HEK293 (cell line): ENCODE measurements around the gene HERC3.
A peak's percentile ranks its signal among the peaks of the same experiment; 100 is the strongest.

Source experiments
- CTCF ChIA-PET: fragments of 350-600 bp; formaldehyde crosslinking; extraction: SDS; loops from one replicate; lab custom pipeline; 2021; ENCODE audit warnings: antibody characterized with exemption; lab: Yijun Ruan, JAX
- POLR2A ChIA-PET: fragments of 300-600 bp; formaldehyde crosslinking; extraction: SDS; loops from one replicate; lab custom pipeline; 2020; ENCODE audit warnings: antibody characterized with exemption, inconsistent platforms; lab: Yijun Ruan, JAX
- H3K27ac ChIP-seq: fragments of 200-500 bp; sonication (Bioruptor generic); 2 replicates; pipeline ENCODE4 v1.5.1; 2014; ENCODE audit warnings: low read depth, low read length, control low read depth, inconsistent platforms; ENCODE audit errors: extremely low read depth
- H3K36me3 ChIP-seq, 2 experiments: fragments of 200-500 bp in 1 of 2; sonication (Bioruptor generic) in 1 of 2; 1 replicate in 1 of 2; 2 replicates in 1 of 2; pipeline ENCODE4 v1.5.1; 2014 to 2017; ENCODE audit warnings: inconsistent platforms in 2 of 2, low read length in 2 of 2; ENCODE audit not compliant: control insufficient read depth in 2 of 2, insufficient read depth in 1 of 2
- H3K4me1 ChIP-seq: fragments of 200-500 bp; sonication (Bioruptor generic); 2 replicates; pipeline ENCODE4 v1.5.1; 2014; ENCODE audit warnings: mild to moderate bottlenecking, low read length, inconsistent platforms; ENCODE audit not compliant: control insufficient read depth, insufficient read depth
- H3K4me3 ChIP-seq: 2 replicates; pipeline ENCODE4 v1.5.1; 2011; ENCODE audit warnings: low read depth, mild to moderate bottlenecking, control low read depth, low read length, moderate library complexity
- H3K9me3 ChIP-seq: fragments of 200-500 bp; sonication (Bioruptor generic); 2 replicates; pipeline ENCODE4 v1.5.1; 2014; ENCODE audit warnings: low read depth, low read length, inconsistent platforms; ENCODE audit not compliant: control insufficient read depth, insufficient read depth
- HOXC10 ChIP-seq: sonication (generic); formaldehyde crosslinking; IDR thresholded peaks from 2 replicates; pipeline ENCODE4 v1.8.1; 2023; ENCODE audit warnings: mild to moderate bottlenecking, missing genetic modification reagents
- KLF9 ChIP-seq: fragments of 450-650 bp; formaldehyde crosslinking; IDR thresholded peaks from 2 replicates; pipeline ENCODE4 v1.5.1; 2016; ENCODE audit warnings: missing biosample characterization, missing genetic modification characterization, low read depth
- OSR2 ChIP-seq: fragments of 450-650 bp; formaldehyde crosslinking; IDR thresholded peaks from 2 replicates; pipeline ENCODE4 v1.5.1; 2016; ENCODE audit warnings: missing biosample characterization, missing genetic modification characterization
- PRDM1 ChIP-seq: fragments of 450-650 bp; formaldehyde crosslinking; IDR thresholded peaks from 2 replicates; pipeline ENCODE4; 2016; ENCODE audit warnings: missing biosample characterization, missing genetic modification characterization
- PRDM6 ChIP-seq: fragments of 450-650 bp; formaldehyde crosslinking; IDR thresholded peaks from 2 replicates; pipeline ENCODE4 v1.5.1; 2017; ENCODE audit warnings: missing biosample characterization, missing genetic modification characterization
- YY2 ChIP-seq: fragments of 450-650 bp; formaldehyde crosslinking; IDR thresholded peaks from 2 replicates; pipeline ENCODE4 v1.5.1; 2016; ENCODE audit warnings: missing biosample characterization, missing genetic modification characterization
- ZBTB17 ChIP-seq: fragments of 450-650 bp; formaldehyde crosslinking; IDR thresholded peaks from 2 replicates; pipeline ENCODE4 v1.5.1; 2016; ENCODE audit warnings: missing biosample characterization, missing genetic modification characterization
- ZBTB48 ChIP-seq: fragments of 450-650 bp; formaldehyde crosslinking; IDR thresholded peaks from 2 replicates; pipeline ENCODE4 v1.5.1; 2016; ENCODE audit warnings: missing biosample characterization, missing genetic modification characterization
- ZFP3 ChIP-seq: fragments of 450-650 bp; formaldehyde crosslinking; IDR thresholded peaks from 2 replicates; pipeline ENCODE4 v1.5.1; 2016; ENCODE audit warnings: low read depth, missing biosample characterization, missing genetic modification characterization
- ZIC2 ChIP-seq: fragments of 450-650 bp; formaldehyde crosslinking; IDR thresholded peaks from 2 replicates; pipeline ENCODE4 v1.5.1; 2016; ENCODE audit warnings: missing biosample characterization, missing genetic modification characterization
- ZNF157 ChIP-seq: fragments of 450-650 bp; formaldehyde crosslinking; IDR thresholded peaks from 2 replicates; pipeline ENCODE4 v1.5.1; 2016; ENCODE audit warnings: missing biosample characterization, missing genetic modification characterization
- ZNF292 ChIP-seq: fragments of 450-650 bp; formaldehyde crosslinking; IDR thresholded peaks from 2 replicates; pipeline ENCODE4 v1.5.1; 2016; ENCODE audit warnings: low read depth, missing biosample characterization, missing genetic modification characterization, borderline replicate concordance
- ZNF416 ChIP-seq: fragments of 450-650 bp; formaldehyde crosslinking; IDR thresholded peaks from 2 replicates; pipeline ENCODE4 v1.5.1; 2016; ENCODE audit warnings: missing biosample characterization, missing genetic modification characterization
- ZNF48 ChIP-seq: fragments of 450-650 bp; formaldehyde crosslinking; IDR thresholded peaks from 2 replicates; pipeline ENCODE4 v1.5.1; 2016; ENCODE audit warnings: missing biosample characterization, missing genetic modification characterization
- ZNF530 ChIP-seq: fragments of 450-650 bp; formaldehyde crosslinking; IDR thresholded peaks from 2 replicates; pipeline ENCODE4 v1.5.1; 2016; ENCODE audit warnings: low read depth, missing biosample characterization, missing genetic modification characterization
- ZNF623 ChIP-seq: fragments of 450-650 bp; formaldehyde crosslinking; IDR thresholded peaks from 2 replicates; pipeline ENCODE4 v1.5.1; 2016; ENCODE audit warnings: missing biosample characterization, missing genetic modification characterization
- ZNF626 ChIP-seq: fragments of 450-650 bp; sonication (Bioruptor Pico); formaldehyde crosslinking; IDR thresholded peaks from 2 replicates; pipeline ENCODE4 v1.5.1; 2018; ENCODE audit warnings: missing biosample characterization, missing genetic modification characterization, inconsistent platforms
- ZNF660 ChIP-seq: fragments of 450-650 bp; IDR thresholded peaks from 2 replicates; pipeline ENCODE4 v1.5.1; 2018; ENCODE audit warnings: missing biosample characterization, mild to moderate bottlenecking, missing genetic modification characterization
- ZNF76 ChIP-seq: fragments of 450-650 bp; formaldehyde crosslinking; IDR thresholded peaks from 2 replicates; pipeline ENCODE4; 2016; ENCODE audit warnings: low read depth, missing biosample characterization, missing genetic modification characterization, borderline replicate concordance
- ZNF791 ChIP-seq: fragments of 450-650 bp; formaldehyde crosslinking; IDR thresholded peaks from 2 replicates; pipeline ENCODE4 v1.5.1; 2016; ENCODE audit warnings: missing biosample characterization, missing genetic modification characterization
- ZNF830 ChIP-seq: fragments of 450-650 bp; IDR thresholded peaks from 2 replicates; pipeline ENCODE4 v1.5.0; 2018; ENCODE audit warnings: missing biosample characterization, missing genetic modification characterization, low read depth, mild to moderate bottlenecking, moderate library complexity
- ZSCAN18 ChIP-seq: fragments of 450-650 bp; formaldehyde crosslinking; IDR thresholded peaks from 2 replicates; pipeline ENCODE4 v1.5.1; 2016; ENCODE audit warnings: missing biosample characterization, missing genetic modification characterization
- TF ChIP-seq, protein P1 (sequence below): fragments of 450-650 bp; formaldehyde crosslinking; IDR thresholded peaks from 2 replicates; pipeline ENCODE4 v1.5.1; 2016; ENCODE audit warnings: missing biosample characterization, missing genetic modification characterization, borderline replicate concordance
- TF ChIP-seq, protein P2 (sequence below): fragments of 450-650 bp; formaldehyde crosslinking; IDR thresholded peaks from 2 replicates; pipeline ENCODE4 v1.5.1; 2017; ENCODE audit warnings: missing biosample characterization, missing genetic modification characterization

Gene HERC3

DNA sequence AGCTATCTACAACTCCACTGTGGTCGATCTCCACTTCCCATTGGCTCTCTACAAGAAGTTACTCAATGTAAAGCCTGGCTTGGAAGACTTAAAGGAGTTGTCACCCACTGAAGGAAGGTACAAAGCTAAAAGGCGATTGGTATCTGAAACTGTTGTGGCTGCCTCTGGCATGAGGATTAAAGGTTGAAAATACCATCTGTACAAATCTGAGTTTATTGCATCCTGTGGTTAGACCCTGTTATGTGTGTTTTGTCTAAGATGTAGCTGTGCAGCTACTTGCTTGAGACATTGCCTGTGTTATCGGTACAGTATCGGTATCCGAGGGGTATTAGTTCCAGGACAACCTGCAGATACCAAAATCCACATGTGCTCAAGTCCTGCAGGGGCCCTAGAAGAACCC, 88.9 kb downstream of the HERC3 start (continued):
- TF ChIP-seq, protein P1, sequence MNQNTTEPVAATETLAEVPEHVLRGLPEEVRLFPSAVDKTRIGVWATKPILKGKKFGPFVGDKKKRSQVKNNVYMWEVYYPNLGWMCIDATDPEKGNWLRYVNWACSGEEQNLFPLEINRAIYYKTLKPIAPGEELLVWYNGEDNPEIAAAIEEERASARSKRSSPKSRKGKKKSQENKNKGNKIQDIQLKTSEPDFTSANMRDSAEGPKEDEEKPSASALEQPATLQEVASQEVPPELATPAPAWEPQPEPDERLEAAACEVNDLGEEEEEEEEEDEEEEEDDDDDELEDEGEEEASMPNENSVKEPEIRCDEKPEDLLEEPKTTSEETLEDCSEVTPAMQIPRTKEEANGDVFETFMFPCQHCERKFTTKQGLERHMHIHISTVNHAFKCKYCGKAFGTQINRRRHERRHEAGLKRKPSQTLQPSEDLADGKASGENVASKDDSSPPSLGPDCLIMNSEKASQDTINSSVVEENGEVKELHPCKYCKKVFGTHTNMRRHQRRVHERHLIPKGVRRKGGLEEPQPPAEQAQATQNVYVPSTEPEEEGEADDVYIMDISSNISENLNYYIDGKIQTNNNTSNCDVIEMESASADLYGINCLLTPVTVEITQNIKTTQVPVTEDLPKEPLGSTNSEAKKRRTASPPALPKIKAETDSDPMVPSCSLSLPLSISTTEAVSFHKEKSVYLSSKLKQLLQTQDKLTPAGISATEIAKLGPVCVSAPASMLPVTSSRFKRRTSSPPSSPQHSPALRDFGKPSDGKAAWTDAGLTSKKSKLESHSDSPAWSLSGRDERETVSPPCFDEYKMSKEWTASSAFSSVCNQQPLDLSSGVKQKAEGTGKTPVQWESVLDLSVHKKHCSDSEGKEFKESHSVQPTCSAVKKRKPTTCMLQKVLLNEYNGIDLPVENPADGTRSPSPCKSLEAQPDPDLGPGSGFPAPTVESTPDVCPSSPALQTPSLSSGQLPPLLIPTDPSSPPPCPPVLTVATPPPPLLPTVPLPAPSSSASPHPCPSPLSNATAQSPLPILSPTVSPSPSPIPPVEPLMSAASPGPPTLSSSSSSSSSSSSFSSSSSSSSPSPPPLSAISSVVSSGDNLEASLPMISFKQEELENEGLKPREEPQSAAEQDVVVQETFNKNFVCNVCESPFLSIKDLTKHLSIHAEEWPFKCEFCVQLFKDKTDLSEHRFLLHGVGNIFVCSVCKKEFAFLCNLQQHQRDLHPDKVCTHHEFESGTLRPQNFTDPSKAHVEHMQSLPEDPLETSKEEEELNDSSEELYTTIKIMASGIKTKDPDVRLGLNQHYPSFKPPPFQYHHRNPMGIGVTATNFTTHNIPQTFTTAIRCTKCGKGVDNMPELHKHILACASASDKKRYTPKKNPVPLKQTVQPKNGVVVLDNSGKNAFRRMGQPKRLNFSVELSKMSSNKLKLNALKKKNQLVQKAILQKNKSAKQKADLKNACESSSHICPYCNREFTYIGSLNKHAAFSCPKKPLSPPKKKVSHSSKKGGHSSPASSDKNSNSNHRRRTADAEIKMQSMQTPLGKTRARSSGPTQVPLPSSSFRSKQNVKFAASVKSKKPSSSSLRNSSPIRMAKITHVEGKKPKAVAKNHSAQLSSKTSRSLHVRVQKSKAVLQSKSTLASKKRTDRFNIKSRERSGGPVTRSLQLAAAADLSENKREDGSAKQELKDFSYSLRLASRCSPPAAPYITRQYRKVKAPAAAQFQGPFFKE (tag by site-specific recombination): no peak
- no peak for TF ChIP-seq ZSCAN18
- TF ChIP-seq ZNF660 (tag by site-specific recombination): no peak
- TF ChIP-seq ZFP3 (tag by site-specific recombination): no peak
- TF ChIP-seq ZNF76: no peak
- TF ChIP-seq PRDM6 (tag by site-specific recombination): no peak
- TF ChIP-seq ZNF530 (tag by site-specific recombination): no peak

DNA sequence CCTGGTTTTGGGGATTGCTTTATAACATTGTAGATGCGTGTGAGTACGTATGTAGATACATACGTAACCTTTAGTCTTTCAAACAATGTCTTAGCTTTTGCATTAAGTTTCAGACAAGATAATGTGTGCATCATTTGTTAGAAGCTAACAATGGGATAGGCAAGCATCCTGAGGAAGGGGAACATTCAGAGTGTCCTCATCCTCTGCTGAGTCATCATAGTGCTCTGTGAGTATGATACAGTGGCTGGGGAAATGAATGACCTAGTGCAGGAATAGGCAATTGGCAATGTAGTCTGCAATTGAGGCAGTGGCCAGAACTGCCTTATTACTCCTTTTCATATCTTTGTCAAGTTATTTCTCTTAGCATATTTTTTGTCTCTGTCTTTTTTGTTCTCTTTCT, 98.1 kb downstream of the HERC3 start:
- TF ChIP-seq KLF9 (tag by site-specific recombination): no peak
- peak; percentile 65 for TF ChIP-seq ZBTB17 (tag by site-specific recombination)
- TF ChIP-seq HOXC10: no peak
- TF ChIP-seq ZNF157: no peak
- ChIA-PET CTCF (interaction anchor here (1.0 to 2.0 kb wide), 2 partner anchors 17 to 165 kb away, joined by 3 to 5 read pairs; no protein-coding TSS in a partner anchor), POLR2A (no interaction called here)
- no peaks in the 10 kb centered on the region for H3K9me3 ChIP-seq
- no peaks in the 10 kb centered on the region for H3K36me3 ChIP-seq
- H3K4me3 ChIP-seq: no peak overlapping the region
- H3K4me1 ChIP-seq: no peaks in the 10 kb centered on the region
- no peak overlapping the region for H3K27ac ChIP-seq

- Histone ChIP-seq H3K9me3 (no peaks in the 10 kb centered on the region), H3K4me3 (no peak overlapping the region), H3K27ac (no peak overlapping the region), H3K36me3 (no peaks in the 10 kb centered on the region), H3K4me1 (no peaks in the 10 kb centered on the region)
- CTCF ChIA-PET: interaction anchor here (0.5 kb wide), 1 partner anchor 154 kb away, joined by 3 read pairs; no protein-coding TSS in a partner anchor
- POLR2A ChIA-PET: no interaction called here
- TF ChIP-seq ZNF791 (tag by site-specific recombination): no peak
- TF ChIP-seq ZNF623 (tag by site-specific recombination): no peak
- no peak for TF ChIP-seq ZNF830
- no peak for TF ChIP-seq ZNF48 (tag by site-specific recombination)
- TF ChIP-seq, protein P2, sequence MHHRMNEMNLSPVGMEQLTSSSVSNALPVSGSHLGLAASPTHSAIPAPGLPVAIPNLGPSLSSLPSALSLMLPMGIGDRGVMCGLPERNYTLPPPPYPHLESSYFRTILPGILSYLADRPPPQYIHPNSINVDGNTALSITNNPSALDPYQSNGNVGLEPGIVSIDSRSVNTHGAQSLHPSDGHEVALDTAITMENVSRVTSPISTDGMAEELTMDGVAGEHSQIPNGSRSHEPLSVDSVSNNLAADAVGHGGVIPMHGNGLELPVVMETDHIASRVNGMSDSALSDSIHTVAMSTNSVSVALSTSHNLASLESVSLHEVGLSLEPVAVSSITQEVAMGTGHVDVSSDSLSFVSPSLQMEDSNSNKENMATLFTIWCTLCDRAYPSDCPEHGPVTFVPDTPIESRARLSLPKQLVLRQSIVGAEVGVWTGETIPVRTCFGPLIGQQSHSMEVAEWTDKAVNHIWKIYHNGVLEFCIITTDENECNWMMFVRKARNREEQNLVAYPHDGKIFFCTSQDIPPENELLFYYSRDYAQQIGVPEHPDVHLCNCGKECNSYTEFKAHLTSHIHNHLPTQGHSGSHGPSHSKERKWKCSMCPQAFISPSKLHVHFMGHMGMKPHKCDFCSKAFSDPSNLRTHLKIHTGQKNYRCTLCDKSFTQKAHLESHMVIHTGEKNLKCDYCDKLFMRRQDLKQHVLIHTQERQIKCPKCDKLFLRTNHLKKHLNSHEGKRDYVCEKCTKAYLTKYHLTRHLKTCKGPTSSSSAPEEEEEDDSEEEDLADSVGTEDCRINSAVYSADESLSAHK (tag by site-specific recombination): no peak
- no peak for TF ChIP-seq YY2 (tag by site-specific recombination)
- TF ChIP-seq ZNF416 (tag by site-specific recombination): no peak
- TF ChIP-seq KLF9 (tag by site-specific recombination): no peak
- no peak for TF ChIP-seq ZIC2 (tag by site-specific recombination)
- no peak for TF ChIP-seq ZNF292 (tag by site-specific recombination)
- no peak for TF ChIP-seq ZBTB48 (tag by site-specific recombination)
- no peak for TF ChIP-seq OSR2 (tag by site-specific recombination)
- TF ChIP-seq PRDM1 (tag by site-specific recombination): no peak
- TF ChIP-seq ZNF626: no peak
These were observed 101.5 kb downstream of the HERC3 start for GRCh38 chr4:88693792-88694191.
